BE2C (cell line): Measurements from ENCODE around the gene ARHGAP28.

Experiments
- DNase-seq: peaks from one replicate; pipeline ENCODE4 v3.0.0-alpha.2; 2020
- H3K27me3 ChIP-seq: fragments of 250-450 bp; sonication (Bioruptor Pico); 2 replicates; pipeline ENCODE4 v1.5.1; 2020; ENCODE audit warnings: mild to moderate bottlenecking
- H3K36me3 ChIP-seq: fragments of 250-450 bp; sonication (Bioruptor Pico); 2 replicates; pipeline ENCODE4 v1.5.1; 2020; ENCODE audit warnings: mild to moderate bottlenecking
- H3K4me1 ChIP-seq: fragments of 250-450 bp; sonication (Bioruptor Pico); 2 replicates; pipeline ENCODE4 v1.5.1; 2020
- H3K4me3 ChIP-seq: 2 replicates; pipeline ENCODE4 v1.5.1; 2011; ENCODE audit warnings: low read depth, low read length
- H3K9me3 ChIP-seq: fragments of 250-450 bp; sonication (Bioruptor Pico); 2 replicates; pipeline ENCODE4 v1.5.1; 2020
- CTCF ChIP-seq: IDR thresholded peaks from 2 replicates; pipeline ENCODE4 v1.5.1; 2012; ENCODE audit warnings: mild to moderate bottlenecking, low read depth, low read length

Gene ARHGAP28

GRCh38 chr18:6855767-6856166 lies 126.3 kb downstream of the ARHGAP28 start:
- Histone ChIP-seq H3K36me3 (no peaks in the 10 kb centered on the region), H3K27me3 (no peaks in the 10 kb centered on the region), H3K4me1 (no peaks in the 10 kb centered on the region), H3K9me3 (no peaks in the 10 kb centered on the region), H3K4me3 (no peak overlapping the region)
- TF ChIP-seq CTCF, result no peak
- no peak for DNase-seq

- H3K4me1 ChIP-seq, result no peaks in the 10 kb centered on the region
- H3K36me3 ChIP-seq, result no peaks in the 10 kb centered on the region
- H3K9me3 ChIP-seq, result no peaks in the 10 kb centered on the region
- no peaks in the 10 kb centered on the region for H3K27me3 ChIP-seq
- TF ChIP-seq CTCF, result no peak
- no peak overlapping the region for H3K4me3 ChIP-seq
- no peak for DNase-seq
Observed at GRCh38 chr18:6857300-6857699, 127.8 kb downstream of the ARHGAP28 start.

GRCh38 chr18:6859676-6860422 lies 130.3 kb downstream of the ARHGAP28 start:
- Histone ChIP-seq H3K27me3 (no peaks in the 10 kb centered on the region), H3K9me3 (no peaks in the 10 kb centered on the region), H3K4me3 (no peak overlapping the region), H3K36me3 (no peaks in the 10 kb centered on the region), H3K4me1 (no peaks in the 10 kb centered on the region)
- no peak for DNase-seq
- TF ChIP-seq CTCF, result no peak

- Histone ChIP-seq H3K4me3 (no peak overlapping the region), H3K9me3 (no peaks in the 10 kb centered on the region), H3K4me1 (no peaks in the 10 kb centered on the region), H3K36me3 (no peaks in the 10 kb centered on the region), H3K27me3 (no peaks in the 10 kb centered on the region)
- TF ChIP-seq CTCF, result no peak
- no peak for DNase-seq
Observed at GRCh38 chr18:6860804-6861448, 131.4 kb downstream of the ARHGAP28 start.

- no peaks in the 10 kb centered on the region for H3K36me3 ChIP-seq
- no peak for TF ChIP-seq CTCF
- H3K4me1 ChIP-seq, result no peaks in the 10 kb centered on the region
- no peaks in the 10 kb centered on the region for H3K9me3 ChIP-seq
- DNase-seq, result no peak
- H3K27me3 ChIP-seq, result no peaks in the 10 kb centered on the region
- H3K4me3 ChIP-seq, result no peak overlapping the region
Observed at GRCh38 chr18:6865251-6865650, 135.7 kb downstream of the ARHGAP28 start.

GRCh38 chr18:6866552-6867085 lies 137.1 kb downstream of the ARHGAP28 start:
- H3K4me1 ChIP-seq, result no peaks in the 10 kb centered on the region
- H3K9me3 ChIP-seq, result no peaks in the 10 kb centered on the region
- no peaks in the 10 kb centered on the region for H3K27me3 ChIP-seq
- H3K4me3 ChIP-seq, result no peak overlapping the region
- TF ChIP-seq CTCF, result no peak
- no peaks in the 10 kb centered on the region for H3K36me3 ChIP-seq
- DNase-seq, result no peak
